Right lobe of liver (tissue), 6 donors: ENCODE results near the gene EVA1C. TPM values are rescaled to one million over a fixed set of nuclear protein-coding genes. Genes with fewer than 3 reads are reported as not detected.
"Not testable (repeated sequence)": the region's sequence is repeated elsewhere in the genome, so short reads cannot be mapped to it uniquely, and the experiment has no call there.

Experiments
- ATAC-seq, 4 donors: fragments of 200-7000 bp; cut with Tn5 transposase; one replicate each; pipeline ENCODE4 v1.9.1; 2020; ENCODE audit warnings: mild to moderate bottlenecking in 4 of 4, moderate library complexity in 4 of 4
- DNase-seq, 3 donors: peaks; one replicate each; pipeline ENCODE4 v3.0.0-alpha.2; 2020
- H3K27ac ChIP-seq, 3 donors: fragments of 200-600 bp; one replicate each; pipeline ENCODE4 v1.8.0; 2022
- H3K27me3 ChIP-seq, 2 donors: fragments of 200-600 bp; one replicate each; pipeline ENCODE4 v1.8.0; 2022
- H3K36me3 ChIP-seq, 4 donors: fragments of 200-600 bp; sonication (generic) in 1 of 4; one replicate each; pipeline versions ENCODE4 v1.5.1 to v1.8.0; 2017 to 2022; ENCODE audit warnings: control low read depth in 1 of 4
- H3K4me1 ChIP-seq, 4 donors: fragments of 200-600 bp; sonication (generic) in 1 of 4; one replicate each; pipeline versions ENCODE4 v1.5.1 to v1.8.0; 2017 to 2022; ENCODE audit warnings: control low read depth in 1 of 4
- H3K4me3 ChIP-seq, 3 donors: fragments of 200-600 bp; one replicate each; pipeline ENCODE4 v1.8.0; 2022
- H3K9me3 ChIP-seq, 4 donors: fragments of 200-600 bp; sonication (generic) in 1 of 4; one replicate each; pipeline versions ENCODE4 v1.5.1 to v1.8.0; 2017 to 2022; ENCODE audit warnings: control low read depth in 1 of 4
- POLR2A ChIP-seq: fragments of 450-650 bp; IDR thresholded peaks from one replicate; pipeline ENCODE4 v1.6.1; 2017; ENCODE audit warnings: antibody characterized with exemption, mild to moderate bottlenecking
- WGBS: methylation state at CpG from one replicate; pipeline ENCODE4 v1.1.6; 2018; ENCODE audit warnings: low coverage, low lambda C conversion rate; ENCODE audit not compliant: insufficient coverage; ENCODE audit errors: missing lambda C conversion rate; 5-methylcytosine and 5-hydroxymethylcytosine counted together
- intact Hi-C, 2 donors: fragments of 100-400 bp; cut with DNase I; formaldehyde crosslinking; loops; one replicate each; pipeline versions ENCODE4 v1.11.2 to v1.14.1; 2022
- total RNA-seq, 6 experiments: library from RNA; depleted of rRNA in 2 of 6; stranded (reverse); fragments of >200 nt in 2 of 6; fragmentation: NEBNext Ultra II Directional in 3 of 6; extraction: Animal tissue kit (Norgen Biotek cat#: 25700) in 3 of 6; gene quantifications; one replicate each; pipeline versions ENCODE4 v1.1.0 to v1.2.4, GENCODE V29; 2016 to 2023
- TF ChIP-seq, protein P1 (sequence below), 4 donors: fragments of 200-600 bp in 3 of 4; fragments of 450-650 bp in 1 of 4; IDR thresholded peaks; one replicate each; pipeline versions ENCODE4 v1.5.1 to v1.8.0; 2016 to 2022; ENCODE audit warnings: antibody characterized with exemption in 4 of 4, mild to moderate bottlenecking in 2 of 4
- donor health status: DM: no; HTN: yes; CAD: no.
- donor health status: DM: no; HTN: no; CAD: no.
- donor health status: DM: no; HTN: no; CAD: no.
- donor health status: DM: no; HTN: yes; CAD: no.
- donor health status: DM: no; HTN: yes; CAD: no.

Gene EVA1C
- total RNA-seq, 6 experiments from 2014 or later = 2.4 to 5.9 (median 4.2) TPM

DNA sequence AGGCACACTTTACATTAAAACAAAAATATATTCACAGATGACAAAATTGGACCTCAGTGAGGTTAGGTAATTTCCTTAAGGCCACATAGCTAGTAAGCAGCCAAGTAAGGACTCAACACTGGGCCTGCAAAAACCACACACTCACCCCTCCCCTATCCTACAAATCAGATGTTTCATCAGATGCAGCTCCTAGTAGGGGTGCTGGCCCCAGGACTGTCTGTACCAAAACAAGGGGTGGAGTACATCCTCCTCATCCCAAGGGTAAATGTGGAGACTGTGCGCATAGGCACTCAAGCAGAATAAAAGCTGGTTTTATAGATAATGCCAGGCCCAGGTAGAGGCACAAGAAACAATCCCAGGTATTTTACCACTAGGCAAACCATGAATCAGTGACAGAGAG lies 45.3 kb upstream of the EVA1C start:
- WGBS = no CpG with 5 or more reads among the region's 1 CpG

DNA sequence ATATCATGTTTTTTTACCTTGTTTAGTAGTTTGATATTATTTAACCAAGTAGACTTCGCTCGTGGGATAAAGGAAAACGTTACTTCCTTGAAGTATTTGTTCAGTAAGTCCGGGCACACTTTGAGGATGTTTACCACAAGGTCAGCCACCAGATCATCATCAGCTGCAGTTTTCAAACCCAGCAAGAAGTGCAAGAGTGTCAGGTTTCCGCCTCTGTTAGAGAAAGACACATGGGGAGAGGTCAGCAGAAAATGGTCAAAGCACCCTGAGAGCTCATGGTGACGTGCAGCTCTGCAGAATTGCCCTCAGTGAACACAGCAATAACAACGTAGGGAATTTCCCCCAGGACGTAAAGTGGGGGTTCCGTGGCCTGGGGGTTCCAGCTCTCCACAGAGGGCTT lies 44.1 kb upstream of the EVA1C start:
- WGBS = 76% methylated on average over 4 of the region's 9 CpGs

More for the DNA sequence above, 45.3 kb upstream of the EVA1C start:
- no peaks in the 10 kb centered on the region for H3K4me1 ChIP-seq
- H3K9me3 ChIP-seq = no peaks in the 10 kb centered on the region
- no peak for ATAC-seq
- intact Hi-C loops = no loop called here
- DNase-seq = no peak
- TF ChIP-seq, protein P1, sequence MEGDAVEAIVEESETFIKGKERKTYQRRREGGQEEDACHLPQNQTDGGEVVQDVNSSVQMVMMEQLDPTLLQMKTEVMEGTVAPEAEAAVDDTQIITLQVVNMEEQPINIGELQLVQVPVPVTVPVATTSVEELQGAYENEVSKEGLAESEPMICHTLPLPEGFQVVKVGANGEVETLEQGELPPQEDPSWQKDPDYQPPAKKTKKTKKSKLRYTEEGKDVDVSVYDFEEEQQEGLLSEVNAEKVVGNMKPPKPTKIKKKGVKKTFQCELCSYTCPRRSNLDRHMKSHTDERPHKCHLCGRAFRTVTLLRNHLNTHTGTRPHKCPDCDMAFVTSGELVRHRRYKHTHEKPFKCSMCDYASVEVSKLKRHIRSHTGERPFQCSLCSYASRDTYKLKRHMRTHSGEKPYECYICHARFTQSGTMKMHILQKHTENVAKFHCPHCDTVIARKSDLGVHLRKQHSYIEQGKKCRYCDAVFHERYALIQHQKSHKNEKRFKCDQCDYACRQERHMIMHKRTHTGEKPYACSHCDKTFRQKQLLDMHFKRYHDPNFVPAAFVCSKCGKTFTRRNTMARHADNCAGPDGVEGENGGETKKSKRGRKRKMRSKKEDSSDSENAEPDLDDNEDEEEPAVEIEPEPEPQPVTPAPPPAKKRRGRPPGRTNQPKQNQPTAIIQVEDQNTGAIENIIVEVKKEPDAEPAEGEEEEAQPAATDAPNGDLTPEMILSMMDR (IDR thresholded peaks at IDR 0.05) = no peak
- TF ChIP-seq POLR2A = no peak
- no peaks in the 10 kb centered on the region for H3K27me3 ChIP-seq
- no peak overlapping the region for H3K4me3 ChIP-seq
- peaks cover 0 to 76% (median 12%) of the 10 kb centered on the region in 4 donors for H3K36me3 ChIP-seq
- no peak overlapping the region for H3K27ac ChIP-seq

DNA sequence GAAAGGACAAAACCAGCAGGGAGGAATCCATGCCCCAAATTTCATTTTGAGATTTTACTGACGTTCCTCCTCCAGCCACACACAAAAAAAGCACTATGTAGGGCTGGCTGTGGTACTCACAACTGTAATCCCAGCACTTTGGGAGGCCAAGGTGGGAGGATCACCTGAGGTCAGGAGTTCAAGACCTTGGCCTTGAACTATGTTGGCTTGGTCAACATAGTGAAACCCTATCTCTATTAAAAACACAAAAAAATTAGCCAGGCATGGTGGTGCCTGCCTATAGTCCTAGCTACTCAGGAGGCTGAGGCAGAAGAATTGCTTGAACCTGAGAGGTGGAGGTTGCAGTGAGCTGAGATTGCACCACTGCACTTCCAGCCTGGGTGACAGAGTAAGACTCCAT lies 43.5 kb upstream of the EVA1C start:
- DNase-seq, H3K4me3 ChIP-seq, H3K27me3 ChIP-seq, H3K9me3 ChIP-seq, H3K4me1 ChIP-seq, ATAC-seq, H3K27ac ChIP-seq, intact Hi-C loops: not testable (repeated sequence)
- 75% methylated on average over 1 of the region's 1 CpG for WGBS
- peaks cover 0 to 77% (median 9%) of the 10 kb centered on the region in 4 donors for H3K36me3 ChIP-seq

More for the DNA sequence above, 44.1 kb upstream of the EVA1C start:
- DNase-seq (peak in 1 of 3 donors; percentile 9), ATAC-seq (peak in 1 of 4 donors; percentile 16)
- Histone ChIP-seq H3K4me1 (no peaks in the 10 kb centered on the region), H3K36me3 (peaks cover 0 to 76% (median 9%) of the 10 kb centered on the region in 4 donors), H3K4me3 (no peak overlapping the region), H3K9me3 (no peaks in the 10 kb centered on the region), H3K27ac (no peak overlapping the region), H3K27me3 (no peaks in the 10 kb centered on the region)
- intact Hi-C loops = no loop called here
- TF ChIP-seq, protein P1 (IDR thresholded peaks at IDR 0.05) = no peak
- no peak for TF ChIP-seq POLR2A

DNA sequence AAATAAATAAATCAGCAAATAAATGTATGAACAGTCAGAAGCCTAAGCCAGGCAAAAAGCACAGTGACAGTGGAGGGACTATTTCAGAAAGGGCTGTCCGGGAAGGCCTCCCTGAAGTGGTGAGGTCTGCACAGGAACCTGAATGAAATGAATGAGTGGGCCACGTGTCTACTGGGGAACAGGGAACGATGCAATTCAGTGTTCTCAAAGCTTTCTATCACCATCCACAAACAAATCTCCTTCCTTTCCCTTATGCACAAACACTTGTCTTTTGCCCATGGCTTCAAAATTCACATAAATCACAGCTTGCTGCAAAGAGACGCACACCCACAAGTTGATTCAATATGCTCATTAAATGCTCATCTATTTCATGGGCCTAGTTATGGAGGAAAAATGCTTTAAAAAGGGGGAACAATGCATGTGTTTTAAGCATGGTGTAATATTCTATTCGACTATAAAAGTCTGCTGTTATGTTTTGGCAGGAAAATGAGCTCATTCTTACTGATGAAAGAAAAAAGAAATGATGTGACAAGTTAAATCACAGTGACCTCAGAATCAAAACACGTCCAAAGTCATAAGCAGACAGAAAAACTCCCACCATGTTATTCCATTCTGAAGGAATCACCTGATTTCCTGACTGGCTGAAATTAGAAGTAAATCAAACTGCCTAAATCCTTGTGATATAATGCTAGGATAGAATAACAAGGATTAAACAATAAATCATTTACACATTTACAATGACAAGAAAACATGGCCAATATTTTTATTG lies 41.3 kb upstream of the EVA1C start:
- peaks cover 0 to 59% (median 8%) of the 10 kb centered on the region in 4 donors for H3K36me3 ChIP-seq
- H3K9me3 ChIP-seq = no peaks in the 10 kb centered on the region
- intact Hi-C loops = no loop called here
- no peak overlapping the region for H3K4me3 ChIP-seq
- WGBS = 83% methylated on average over 6 of the region's 6 CpGs
- no peak for ATAC-seq
- no peak overlapping the region for H3K27ac ChIP-seq
- H3K4me1 ChIP-seq = no peaks in the 10 kb centered on the region
- no peak for DNase-seq
- H3K27me3 ChIP-seq = no peaks in the 10 kb centered on the region
- TF ChIP-seq, protein P1 (IDR thresholded peaks at IDR 0.05) = no peak
- no peak for TF ChIP-seq POLR2A

DNA sequence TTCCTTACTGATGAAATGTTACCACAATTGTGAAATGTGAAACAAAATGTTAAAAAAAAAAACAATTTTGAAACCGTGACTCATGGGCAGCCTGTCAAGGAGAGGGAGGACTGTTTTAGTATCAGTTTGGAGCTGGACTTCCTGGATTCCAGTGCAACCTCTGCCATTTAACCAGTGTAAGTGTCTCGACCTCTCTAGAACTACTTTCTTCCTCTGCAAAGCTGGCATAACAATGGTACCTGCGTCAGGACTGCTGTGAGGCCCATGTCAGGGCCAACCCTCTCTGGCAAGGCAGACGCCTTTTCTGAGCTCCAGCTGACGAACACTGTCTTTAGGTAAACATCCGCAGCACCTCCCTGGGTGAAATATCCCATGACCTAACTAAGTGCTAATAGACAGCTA lies 40.6 kb upstream of the EVA1C start:
- intact Hi-C loops = no loop called here
- no peaks in the 10 kb centered on the region for H3K4me1 ChIP-seq
- DNase-seq (peak in 1 of 3 donors; percentile 12), ATAC-seq (peak in 3 of 4 donors; percentile 25 to 60 (median 36))
- peaks cover 0 to 53% (median 5%) of the 10 kb centered on the region in 4 donors for H3K36me3 ChIP-seq
- H3K9me3 ChIP-seq = no peaks in the 10 kb centered on the region
- TF ChIP-seq, protein P1 (IDR thresholded peaks at IDR 0.05) = no peak
- TF ChIP-seq POLR2A = no peak
- no peak overlapping the region for H3K27ac ChIP-seq
- no peak overlapping the region for H3K4me3 ChIP-seq
- H3K27me3 ChIP-seq = no peaks in the 10 kb centered on the region
- WGBS = 33% methylated on average over 1 of the region's 6 CpGs
